Measurements from ENCODE around the gene DCXR. TPM values are rescaled to one million over a fixed set of nuclear protein-coding genes. Genes with fewer than 3 reads are reported as not detected.

Gene DCXR
- total and polyA plus RNA-seq, 2 of the 13 experiments (the other 11 are each of a cell fraction or from before 2014, with no cell fraction given), result 287 to 311 TPM

DNA sequence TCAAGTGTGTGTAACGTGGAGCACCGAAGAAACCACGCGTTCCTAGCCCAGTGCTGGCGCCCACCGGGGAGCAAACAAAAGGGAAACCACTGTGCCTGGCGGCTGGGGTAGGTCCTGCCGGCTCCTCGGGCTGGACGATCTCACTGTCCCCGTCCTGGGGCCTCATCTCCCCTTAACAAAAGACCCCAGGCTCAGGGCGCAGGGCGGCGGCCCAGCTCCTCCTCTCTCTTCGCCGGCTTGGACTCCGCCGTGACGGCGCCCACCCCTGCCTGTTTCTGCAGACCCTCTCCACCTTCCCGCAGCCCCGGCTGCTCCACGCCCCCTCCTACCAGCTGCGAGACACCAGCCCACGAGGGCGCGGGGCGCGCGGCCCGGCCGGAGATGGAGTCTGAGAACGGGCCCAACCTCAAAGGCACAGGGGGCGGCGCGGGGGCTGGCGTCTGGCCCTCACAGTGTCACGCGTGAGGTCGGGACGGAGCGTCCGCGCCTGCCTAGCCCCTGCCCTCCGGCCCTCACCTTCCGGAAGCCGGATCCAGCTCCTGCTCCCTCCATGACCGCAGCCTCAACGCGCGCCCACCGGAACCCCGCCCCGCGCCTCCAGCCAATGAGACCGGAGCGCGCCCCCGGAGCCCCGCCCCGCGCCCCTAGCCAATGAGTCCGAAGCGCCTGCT is 15.1 kb downstream of the DCXR start, which contains the start of gene CENPX (continued):
- TF ChIP-seq TEAD3 (CRISPR knock-in tag; optimal IDR thresholded peaks at IDR 0.05; ENCODE audit: borderline replicate concordance) (no peak), TBX2 (CRISPR knock-in tag; IDR thresholded peaks at IDR 0.05; ENCODE audit: borderline replicate concordance) (peak; percentile 41; the same call in 1 of the 2 replicates), SP4 (CRISPR knock-in tag; IDR thresholded peaks at IDR 0.05) (no peak), TARDBP (CRISPR knock-in tag; IDR thresholded peaks at IDR 0.05) (0 out of 2 replicates have a peak, but pooled peaks have one; percentile 13), SOX13 (IDR thresholded peaks at IDR 0.05) (no peak), SOX13 (CRISPR knock-in tag; conservative IDR thresholded peaks at IDR 0.05 in 1 of 2, IDR thresholded peaks at IDR 0.05 in 1 of 2) (peak in 1 of 2 experiments; percentile 29; a peak in 1 of 4 replicates), STAG1 (CRISPR knock-in tag; IDR thresholded peaks at IDR 0.05) (no peak), YEATS2 (CRISPR knock-in tag; IDR thresholded peaks at IDR 0.05; ENCODE audit: borderline replicate concordance) (no peak), FIP1L1 (IDR thresholded peaks at IDR 0.05; ENCODE audit: borderline replicate concordance, insufficient read depth, low read depth, low read length) (no peak), ZNF556 (CRISPR knock-in tag; IDR thresholded peaks at IDR 0.05; ENCODE audit: borderline replicate concordance) (0 out of 2 replicates have a peak, but pooled peaks have one; percentile 92), NRL (CRISPR knock-in tag; IDR thresholded peaks at IDR 0.05; ENCODE audit: borderline replicate concordance) (peak; percentile 59)
- TF ChIP-seq, protein P1, sequence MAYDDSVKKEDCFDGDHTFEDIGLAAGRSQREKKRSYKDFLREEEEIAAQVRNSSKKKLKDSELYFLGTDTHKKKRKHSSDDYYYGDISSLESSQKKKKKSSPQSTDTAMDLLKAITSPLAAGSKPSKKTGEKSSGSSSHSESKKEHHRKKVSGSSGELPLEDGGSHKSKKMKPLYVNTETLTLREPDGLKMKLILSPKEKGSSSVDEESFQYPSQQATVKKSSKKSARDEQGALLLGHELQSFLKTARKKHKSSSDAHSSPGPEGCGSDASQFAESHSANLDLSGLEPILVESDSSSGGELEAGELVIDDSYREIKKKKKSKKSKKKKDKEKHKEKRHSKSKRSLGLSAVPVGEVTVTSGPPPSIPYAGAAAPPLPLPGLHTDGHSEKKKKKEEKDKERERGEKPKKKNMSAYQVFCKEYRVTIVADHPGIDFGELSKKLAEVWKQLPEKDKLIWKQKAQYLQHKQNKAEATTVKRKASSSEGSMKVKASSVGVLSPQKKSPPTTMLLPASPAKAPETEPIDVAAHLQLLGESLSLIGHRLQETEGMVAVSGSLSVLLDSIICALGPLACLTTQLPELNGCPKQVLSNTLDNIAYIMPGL (CRISPR knock-in tag; IDR thresholded peaks at IDR 0.05; ENCODE audit: borderline replicate concordance in 1 of 2, low read depth in 1 of 2), result peak in 1 of 2 experiments; percentile 86; a peak in 2 of 4 replicates
- TF ChIP-seq, protein P2, sequence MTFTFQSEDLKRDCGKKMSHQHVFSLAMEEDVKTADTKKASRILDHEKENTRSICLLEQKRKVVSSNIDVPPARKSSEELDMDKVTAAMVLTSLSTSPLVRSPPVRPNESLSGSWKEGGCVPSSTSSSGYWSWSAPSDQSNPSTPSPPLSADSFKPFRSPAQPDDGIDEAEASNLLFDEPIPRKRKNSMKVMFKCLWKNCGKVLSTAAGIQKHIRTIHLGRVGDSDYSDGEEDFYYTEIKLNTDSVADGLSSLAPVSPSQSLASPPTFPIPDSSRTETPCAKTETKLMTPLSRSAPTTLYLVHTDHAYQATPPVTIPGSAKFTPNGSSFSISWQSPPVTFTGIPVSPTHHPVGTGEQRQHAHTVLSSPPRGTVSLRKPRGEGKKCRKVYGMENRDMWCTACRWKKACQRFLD (CRISPR knock-in tag; IDR thresholded peaks at IDR 0.05; ENCODE audit: borderline replicate concordance), result peak; percentile 75; the same call in 1 of the 2 replicates
- TF ChIP-seq, protein P3, sequence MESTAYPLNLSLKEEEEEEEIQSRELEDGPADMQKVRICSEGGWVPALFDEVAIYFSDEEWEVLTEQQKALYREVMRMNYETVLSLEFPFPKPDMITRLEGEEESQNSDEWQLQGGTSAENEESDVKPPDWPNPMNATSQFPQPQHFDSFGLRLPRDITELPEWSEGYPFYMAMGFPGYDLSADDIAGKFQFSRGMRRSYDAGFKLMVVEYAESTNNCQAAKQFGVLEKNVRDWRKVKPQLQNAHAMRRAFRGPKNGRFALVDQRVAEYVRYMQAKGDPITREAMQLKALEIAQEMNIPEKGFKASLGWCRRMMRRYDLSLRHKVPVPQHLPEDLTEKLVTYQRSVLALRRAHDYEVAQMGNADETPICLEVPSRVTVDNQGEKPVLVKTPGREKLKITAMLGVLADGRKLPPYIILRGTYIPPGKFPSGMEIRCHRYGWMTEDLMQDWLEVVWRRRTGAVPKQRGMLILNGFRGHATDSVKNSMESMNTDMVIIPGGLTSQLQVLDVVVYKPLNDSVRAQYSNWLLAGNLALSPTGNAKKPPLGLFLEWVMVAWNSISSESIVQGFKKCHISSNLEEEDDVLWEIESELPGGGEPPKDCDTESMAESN (CRISPR knock-in tag; conservative IDR thresholded peaks at IDR 0.05), result no peak; the same call in 1 of the 2 replicates
- TF ChIP-seq, protein P4, sequence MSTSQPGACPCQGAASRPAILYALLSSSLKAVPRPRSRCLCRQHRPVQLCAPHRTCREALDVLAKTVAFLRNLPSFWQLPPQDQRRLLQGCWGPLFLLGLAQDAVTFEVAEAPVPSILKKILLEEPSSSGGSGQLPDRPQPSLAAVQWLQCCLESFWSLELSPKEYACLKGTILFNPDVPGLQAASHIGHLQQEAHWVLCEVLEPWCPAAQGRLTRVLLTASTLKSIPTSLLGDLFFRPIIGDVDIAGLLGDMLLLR (CRISPR knock-in tag; IDR thresholded peaks at IDR 0.05), result peak; percentile 90
